HG02763 (cell line): ENCODE results near the gene SHBG.
"Not testable (repeated sequence)": the region's sequence is repeated elsewhere in the genome, so short reads cannot be mapped to it uniquely, and the experiment has no call there.

Experiments used
- ATAC-seq: cut with Tn5 transposase; IDR thresholded peaks from one replicate; pipeline ENCODE4 v1.9.1; 2021; ENCODE audit warnings: mild to moderate bottlenecking, moderate library complexity; ENCODE audit not compliant: unreplicated experiment

Gene SHBG

GRCh38 chr17:7629939-7630571, at the start of gene SHBG:
SHBG (plus strand) TSS chr17:7630135; CDS start chr17:7630173, 38 bp downstream.
- no peak for ATAC-seq

- no peak for ATAC-seq
Observed at GRCh38 chr17:7580604-7581575, 49.0 kb upstream of the SHBG start.

DNA sequence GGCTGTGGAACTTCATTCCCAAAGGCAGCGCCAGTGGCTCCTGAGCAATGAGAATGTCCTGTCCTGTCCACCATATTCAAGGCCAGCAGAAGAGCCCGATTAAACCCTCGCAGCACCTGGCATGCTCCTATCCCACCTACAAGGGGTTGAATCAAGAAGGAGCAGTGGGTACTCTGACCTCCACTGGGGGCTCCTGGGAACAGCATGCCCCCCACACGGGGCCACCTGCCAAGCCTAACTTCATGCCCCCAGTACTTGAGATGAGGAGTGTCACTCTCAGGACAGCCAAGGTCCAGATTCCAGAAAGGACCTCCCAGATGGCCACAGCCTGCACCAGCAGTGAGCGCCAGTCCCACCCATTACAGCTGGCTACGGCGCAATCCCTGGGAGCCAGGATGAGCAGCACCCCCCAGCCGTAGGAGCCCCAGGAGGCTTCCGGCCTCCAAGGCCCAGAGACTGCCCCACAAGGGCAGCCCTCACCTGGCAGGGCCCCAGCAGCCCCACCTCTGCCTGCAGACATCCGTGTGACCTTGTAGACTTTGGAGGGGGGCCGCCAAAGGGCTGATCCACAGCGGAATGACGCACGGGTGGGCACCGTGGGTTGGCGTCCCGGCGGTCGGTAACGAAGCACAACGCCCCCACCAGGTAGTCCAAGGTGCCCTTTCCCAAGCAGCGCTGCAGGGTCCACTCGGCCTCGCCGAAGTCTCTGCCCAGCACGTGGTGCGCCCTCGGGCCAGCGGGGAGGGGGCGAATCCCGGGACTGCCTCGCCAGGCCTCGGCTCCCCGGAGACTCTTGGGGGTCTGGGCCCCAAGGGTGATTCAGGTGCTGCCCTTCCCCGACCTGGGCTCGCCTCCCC, 47.3 kb upstream of the SHBG start:
- no peak for ATAC-seq

DNA sequence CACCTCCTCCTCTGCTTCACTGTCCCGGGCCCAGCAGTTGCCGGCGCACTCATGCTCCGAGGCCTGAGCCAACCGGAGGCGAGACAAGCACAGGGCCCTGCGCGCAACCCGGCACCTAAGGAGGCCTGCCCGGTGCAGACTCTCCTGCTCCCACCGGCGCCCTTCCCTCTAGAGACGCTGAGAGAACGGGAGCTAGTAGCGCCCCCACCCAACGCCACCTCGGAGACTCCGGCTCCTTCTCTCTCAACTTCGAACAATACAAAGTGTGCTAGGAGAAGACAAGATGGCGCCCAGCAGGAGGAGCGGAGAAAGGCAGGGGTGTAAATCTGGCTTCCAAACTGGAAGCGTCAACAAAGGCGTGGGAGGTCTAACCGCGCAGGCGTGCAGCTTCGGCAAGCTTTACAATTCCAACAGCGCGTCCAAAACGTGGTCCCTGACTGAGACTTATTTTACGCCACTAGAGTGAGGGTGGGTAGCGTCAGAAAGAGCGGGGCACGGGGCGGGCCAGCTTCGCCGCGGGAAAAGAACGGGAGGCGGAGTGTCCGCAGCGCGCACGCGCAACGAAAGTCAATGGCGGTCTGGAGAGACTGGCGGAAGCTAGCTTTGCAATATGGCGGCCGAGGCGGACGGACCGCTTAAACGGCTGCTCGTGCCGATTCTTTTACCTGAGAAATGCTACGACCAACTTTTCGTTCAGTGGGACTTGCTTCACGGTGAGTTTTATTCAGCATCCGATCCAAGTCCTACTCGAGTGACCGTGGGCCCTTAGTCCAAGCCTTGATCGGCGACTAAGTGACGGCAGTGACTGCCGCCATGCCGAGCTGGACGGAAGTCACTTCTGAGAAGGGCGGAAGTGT, 46.5 kb upstream of the SHBG start, which contains the start of gene MPDU1:
MPDU1 (plus strand) TSS at position 600 of the 857 bp plus-strand sequence; CDS start at position 611, 11 bp downstream.
- ATAC-seq, result peak; percentile 71

GRCh38 chr17:7586673-7587419, 43.1 kb upstream of the SHBG start:
- ATAC-seq, result no peak

GRCh38 chr17:7587420-7588151, 42.3 kb upstream of the SHBG start:
- ATAC-seq, result no peak

DNA sequence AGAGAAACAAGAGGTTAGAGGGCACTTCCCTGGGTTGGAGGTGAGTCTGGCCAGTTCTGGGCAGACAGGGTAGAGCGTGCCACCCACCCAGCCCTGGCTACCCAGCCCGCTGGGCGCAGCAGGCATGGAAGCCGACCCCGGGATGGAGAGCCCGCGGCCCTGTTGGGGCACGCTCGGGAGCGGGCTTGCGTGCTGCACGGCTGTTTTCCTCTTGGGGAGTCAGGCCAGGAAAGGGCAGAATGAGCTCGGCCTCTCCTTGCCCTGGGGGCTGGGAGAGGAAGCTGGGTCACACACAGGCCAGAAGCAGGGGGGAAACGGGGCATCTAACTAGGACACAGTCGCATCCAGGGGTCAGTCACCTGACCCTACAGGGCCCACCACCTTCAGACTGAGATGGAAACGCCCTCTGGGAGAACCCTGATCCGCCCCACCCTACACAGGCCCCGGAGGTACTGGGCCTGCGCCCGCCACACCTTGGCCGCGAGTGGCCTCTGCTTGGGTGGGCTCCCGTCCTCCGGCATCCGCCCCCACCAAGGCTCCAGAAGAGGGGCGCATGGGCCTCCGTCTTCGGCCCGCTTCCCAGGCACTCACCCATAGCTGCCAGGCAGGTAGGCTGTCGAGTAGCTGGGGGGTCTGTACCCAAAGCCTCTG, 41.3 kb upstream of the SHBG start:
- no peak for ATAC-seq

GRCh38 chr17:7589204-7589868, 40.6 kb upstream of the SHBG start:
- no peak for ATAC-seq

DNA sequence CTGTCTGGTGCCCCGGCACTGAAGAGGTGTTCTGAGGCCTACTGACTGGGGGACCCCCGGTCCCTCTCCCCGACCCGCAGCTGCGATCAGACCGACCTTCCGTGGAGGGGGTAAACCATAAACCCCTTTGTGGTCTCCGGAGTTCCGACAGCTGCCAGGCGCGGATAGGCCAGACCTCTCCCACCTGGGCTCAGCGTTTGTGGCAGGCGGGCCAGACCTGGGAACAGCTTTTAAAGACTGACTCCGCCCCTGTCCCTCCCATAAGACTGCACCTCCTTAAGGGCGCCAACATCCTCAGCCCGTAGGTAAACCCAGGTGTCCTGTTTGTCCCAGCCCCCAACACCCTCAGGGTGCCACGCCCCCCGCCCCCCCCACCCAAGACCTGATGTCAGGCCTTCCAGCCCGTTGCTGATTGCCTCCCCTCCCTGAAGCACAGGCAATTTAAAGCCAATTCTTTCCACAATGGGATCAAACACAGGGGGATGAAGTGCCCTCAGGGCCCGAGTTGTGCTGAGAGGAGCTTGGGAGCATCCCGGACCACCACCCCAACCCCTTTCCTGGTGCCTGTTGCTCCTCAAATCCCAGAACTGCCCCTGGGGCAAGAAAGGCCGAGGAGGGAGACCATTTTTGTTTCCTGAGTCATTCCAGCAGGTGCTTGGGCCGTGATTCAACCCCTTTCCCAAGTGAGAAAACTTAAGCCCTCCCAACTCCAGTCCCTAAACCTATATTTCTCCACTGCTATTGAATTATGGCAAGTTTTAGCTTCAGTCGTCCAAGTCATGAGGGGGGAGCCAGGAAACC, 39.8 kb upstream of the SHBG start, which contains the start of gene SOX15:
SOX15 (minus strand) TSS at position 204 of the 801 bp plus-strand sequence. CDS start 418 bp downstream, outside the sequence.
- ATAC-seq, result no peak

DNA sequence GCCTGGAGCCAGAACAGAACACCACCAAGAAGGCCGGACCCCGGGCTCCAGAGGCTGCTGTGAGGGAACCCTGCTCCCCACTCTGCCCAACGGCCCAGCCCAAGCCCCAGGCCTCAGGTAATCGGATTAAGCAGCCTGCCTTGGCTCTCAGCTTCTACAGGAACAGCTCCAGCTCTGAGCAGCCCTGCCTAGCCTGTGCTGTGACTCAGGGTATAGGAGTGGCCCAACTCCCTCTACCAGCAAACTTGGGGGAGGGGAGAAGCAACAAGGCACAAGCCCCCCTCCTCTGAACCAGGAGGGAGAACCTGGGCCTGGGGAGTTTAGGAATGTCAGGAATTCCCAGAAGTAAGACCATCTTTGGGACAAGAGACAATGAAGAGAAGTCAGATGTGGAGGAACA, 39.2 kb upstream of the SHBG start:
- no peak for ATAC-seq

DNA sequence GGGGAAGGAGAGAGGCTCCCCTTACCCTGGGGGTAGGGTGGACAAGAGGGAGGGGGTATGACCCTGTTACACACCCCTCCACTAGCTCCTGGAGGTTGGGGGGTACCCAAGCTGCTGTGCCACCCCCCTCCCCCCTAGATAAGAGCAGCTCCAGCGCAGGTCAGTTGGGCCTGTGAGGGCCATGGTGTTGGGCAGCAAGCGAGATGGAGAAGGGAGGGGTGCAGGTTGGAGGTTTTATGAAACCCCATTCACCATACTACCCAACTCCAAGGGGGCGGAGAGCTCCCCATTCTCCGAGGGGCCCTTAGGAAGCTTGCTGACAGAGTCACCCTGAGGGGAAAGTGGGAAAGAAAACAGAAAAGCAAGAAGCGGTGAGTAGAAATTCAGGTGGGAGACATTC, 38.3 kb upstream of the SHBG start:
- no peak for ATAC-seq

DNA sequence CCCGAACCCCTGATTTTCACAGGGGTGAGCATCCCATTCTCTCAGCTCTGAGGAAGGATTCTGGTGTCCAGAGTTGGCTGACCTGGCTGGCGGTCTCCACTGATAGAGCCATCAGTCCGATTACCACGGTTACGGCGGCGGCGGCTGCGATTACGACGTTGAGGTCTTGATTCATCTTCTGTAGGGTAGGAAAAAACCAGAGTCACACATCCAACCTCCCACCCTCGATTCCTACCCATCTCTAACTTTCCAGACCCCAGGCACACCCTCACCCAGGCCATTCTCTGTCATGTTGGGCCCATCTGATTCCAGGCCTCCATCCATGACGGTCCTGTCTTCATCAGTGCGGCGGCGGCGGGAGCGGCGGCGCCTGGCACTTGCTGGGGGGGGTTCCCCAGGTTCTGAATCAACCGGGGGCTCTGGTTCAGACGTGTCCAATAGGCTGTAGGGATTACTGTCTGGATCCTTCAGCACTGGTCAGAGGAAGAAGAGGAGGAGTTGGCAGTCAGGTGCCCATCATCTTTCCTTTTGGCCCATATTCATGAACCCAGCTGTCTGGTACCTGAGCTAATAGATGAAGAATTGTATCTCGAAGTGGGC, 37.4 kb upstream of the SHBG start:
- ATAC-seq, result no peak

- ATAC-seq, result no peak
Observed at GRCh38 chr17:7593296-7593695, 36.6 kb upstream of the SHBG start.

DNA sequence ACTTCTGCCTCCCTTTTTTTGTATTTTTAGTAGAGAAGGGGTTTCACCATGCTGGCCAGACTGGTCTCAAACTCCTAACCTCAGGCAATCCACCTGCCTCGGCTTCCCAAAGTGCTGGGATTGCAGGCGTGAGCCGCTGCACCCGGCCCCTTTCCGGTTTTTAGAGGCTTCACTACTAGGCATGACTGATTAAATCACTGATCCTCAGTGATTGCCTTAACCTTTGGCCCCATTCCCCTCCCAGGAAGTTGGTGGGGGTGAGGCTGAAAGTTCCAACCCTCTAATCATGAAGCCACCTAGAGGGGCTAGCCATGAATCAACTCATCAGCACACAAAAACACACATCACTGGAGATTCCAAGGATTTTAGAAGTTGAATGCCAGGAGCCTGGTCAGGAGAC, 32.4 kb upstream of the SHBG start:
- ATAC-seq, result not testable (repeated sequence)

GRCh38 chr17:7606280-7606679, 23.7 kb upstream of the SHBG start:
- no peak for ATAC-seq

- ATAC-seq, result no peak
Observed at GRCh38 chr17:7610641-7611040, 19.3 kb upstream of the SHBG start.
